ENCODE results near the gene IGFBP2. TPM values are rescaled to one million over a fixed set of nuclear protein-coding genes. Genes with fewer than 3 reads are reported as not detected.

The IGFBP2 gene
- polyA plus RNA-seq, 1 donor (not counting 4 experiments of a cell fraction or from before 2014, with no cell fraction given): 10.2 TPM

DNA sequence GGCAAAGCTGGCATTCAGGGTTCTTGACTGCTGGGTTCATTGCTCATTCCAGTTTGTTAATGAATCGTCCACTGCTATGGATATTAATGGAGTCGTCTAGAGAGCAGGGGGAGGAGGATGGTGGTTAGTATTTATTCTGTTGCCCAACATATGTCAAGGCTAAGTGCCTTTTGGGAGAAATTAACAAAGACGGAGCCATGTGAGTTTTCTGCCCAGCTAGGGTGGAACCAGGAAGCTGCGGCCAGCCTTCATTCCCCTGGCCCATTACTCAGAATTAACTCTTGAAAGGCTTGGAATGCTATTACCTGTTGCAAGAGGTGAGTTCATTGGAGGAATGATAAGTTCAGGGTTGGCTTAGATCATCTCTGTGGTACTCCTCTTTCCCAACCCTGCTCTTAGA is 19.3 kb downstream of the IGFBP2 start:
- no peaks in the 10 kb centered on the region for H3K27me3 ChIP-seq (ENCODE audit: control insufficient read depth, extremely low read depth, insufficient read depth, low read length)
- DNase-seq (ENCODE audit: low read depth, low spot score): no peak
- H3K9me3 ChIP-seq (ENCODE audit: control insufficient read depth, low read depth, low read length): no peaks in the 10 kb centered on the region
- no peaks in the 10 kb centered on the region for H3K9me1 ChIP-seq (ENCODE audit: control insufficient read depth, extremely low read depth, insufficient read depth, low read length)
- H3K79me2 ChIP-seq (ENCODE audit: control insufficient read depth, insufficient read depth, low read length): no peaks in the 10 kb centered on the region
- FAIRE-seq: no peak
- dilution Hi-C loops (cut with MboI; ENCODE audit: extremely low pct_ligation_motif_present, low sequenced_read_pairs): loop anchor here (10.0 kb wide), 1 partner anchor 138 kb away; no protein-coding TSS in a partner anchor
- TF ChIP-seq, protein P1, sequence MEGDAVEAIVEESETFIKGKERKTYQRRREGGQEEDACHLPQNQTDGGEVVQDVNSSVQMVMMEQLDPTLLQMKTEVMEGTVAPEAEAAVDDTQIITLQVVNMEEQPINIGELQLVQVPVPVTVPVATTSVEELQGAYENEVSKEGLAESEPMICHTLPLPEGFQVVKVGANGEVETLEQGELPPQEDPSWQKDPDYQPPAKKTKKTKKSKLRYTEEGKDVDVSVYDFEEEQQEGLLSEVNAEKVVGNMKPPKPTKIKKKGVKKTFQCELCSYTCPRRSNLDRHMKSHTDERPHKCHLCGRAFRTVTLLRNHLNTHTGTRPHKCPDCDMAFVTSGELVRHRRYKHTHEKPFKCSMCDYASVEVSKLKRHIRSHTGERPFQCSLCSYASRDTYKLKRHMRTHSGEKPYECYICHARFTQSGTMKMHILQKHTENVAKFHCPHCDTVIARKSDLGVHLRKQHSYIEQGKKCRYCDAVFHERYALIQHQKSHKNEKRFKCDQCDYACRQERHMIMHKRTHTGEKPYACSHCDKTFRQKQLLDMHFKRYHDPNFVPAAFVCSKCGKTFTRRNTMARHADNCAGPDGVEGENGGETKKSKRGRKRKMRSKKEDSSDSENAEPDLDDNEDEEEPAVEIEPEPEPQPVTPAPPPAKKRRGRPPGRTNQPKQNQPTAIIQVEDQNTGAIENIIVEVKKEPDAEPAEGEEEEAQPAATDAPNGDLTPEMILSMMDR (optimal IDR thresholded peaks at IDR 0.05 in 1 of 3, IDR thresholded peaks at IDR 0.05 in 1 of 3, conservative IDR thresholded peaks at IDR 0.05 in 1 of 3; ENCODE audit: extremely low read depth in 1 of 3, insufficient read depth in 2 of 3, low read length in 3 of 3): no peak
- no peak for TF ChIP-seq EZH2 (IDR thresholded peaks at IDR 0.05; ENCODE audit: low read length)
- no peaks in the 10 kb centered on the region for H4K20me1 ChIP-seq (ENCODE audit: control insufficient read depth, extremely low read depth, insufficient read depth, low read length)
- H3K4me3 ChIP-seq (ENCODE audit: control insufficient read depth in 2 of 3, extremely low read depth in 1 of 3, insufficient read depth in 2 of 3, low read depth in 1 of 3, low read length in 3 of 3): no peak overlapping the region
- no peaks in the 10 kb centered on the region for H3K4me1 ChIP-seq (ENCODE audit: control insufficient read depth, extremely low read depth, insufficient read depth, low read length)
- H3K4me2 ChIP-seq (ENCODE audit: control insufficient read depth, extremely low read depth, insufficient read depth, low read depth, low read length): no peak overlapping the region
- H3K9ac ChIP-seq (ENCODE audit: control insufficient read depth, extremely low read depth, insufficient read depth, low read length): no peak overlapping the region
- no peak overlapping the region for H2AFZ ChIP-seq (ENCODE audit: control insufficient read depth, low read length)
- no peak overlapping the region for H3K27ac ChIP-seq (ENCODE audit: control insufficient read depth, insufficient read depth, low read length)
- H3K36me3 ChIP-seq (ENCODE audit: control insufficient read depth in 2 of 2, extremely low read depth in 1 of 2, insufficient read depth in 2 of 2, low read length in 2 of 2): no peaks in the 10 kb centered on the region

GRCh38 chr2:216653093-216653799 is 20.0 kb downstream of the IGFBP2 start:
- Histone ChIP-seq H3K9me3 (ENCODE audit: control insufficient read depth, low read depth, low read length) (no peaks in the 10 kb centered on the region), H3K9me1 (ENCODE audit: control insufficient read depth, extremely low read depth, insufficient read depth, low read length) (no peaks in the 10 kb centered on the region), H3K4me1 (ENCODE audit: control insufficient read depth, extremely low read depth, insufficient read depth, low read length) (no peaks in the 10 kb centered on the region), H3K36me3 (ENCODE audit: control insufficient read depth in 2 of 2, extremely low read depth in 1 of 2, insufficient read depth in 2 of 2, low read length in 2 of 2) (no peaks in the 10 kb centered on the region), H3K27ac (ENCODE audit: control insufficient read depth, insufficient read depth, low read length) (no peak overlapping the region), H3K27me3 (ENCODE audit: control insufficient read depth, extremely low read depth, insufficient read depth, low read length) (no peaks in the 10 kb centered on the region), H3K4me2 (ENCODE audit: control insufficient read depth, extremely low read depth, insufficient read depth, low read depth, low read length) (no peak overlapping the region), H3K4me3 (ENCODE audit: control insufficient read depth in 2 of 3, extremely low read depth in 1 of 3, insufficient read depth in 2 of 3, low read depth in 1 of 3, low read length in 3 of 3) (no peak overlapping the region), H4K20me1 (ENCODE audit: control insufficient read depth, extremely low read depth, insufficient read depth, low read length) (no peaks in the 10 kb centered on the region), H3K9ac (ENCODE audit: control insufficient read depth, extremely low read depth, insufficient read depth, low read length) (no peak overlapping the region), H2AFZ (ENCODE audit: control insufficient read depth, low read length) (no peak overlapping the region), H3K79me2 (ENCODE audit: control insufficient read depth, insufficient read depth, low read length) (no peaks in the 10 kb centered on the region)
- TF ChIP-seq EZH2 (IDR thresholded peaks at IDR 0.05; ENCODE audit: low read length): no peak
- TF ChIP-seq, protein P1 (optimal IDR thresholded peaks at IDR 0.05 in 1 of 3, IDR thresholded peaks at IDR 0.05 in 1 of 3, conservative IDR thresholded peaks at IDR 0.05 in 1 of 3; ENCODE audit: extremely low read depth in 1 of 3, insufficient read depth in 2 of 3, low read length in 3 of 3): no peak
- dilution Hi-C loops (cut with MboI; ENCODE audit: extremely low pct_ligation_motif_present, low sequenced_read_pairs): loop anchor here (10.0 kb wide), 1 partner anchor 138 kb away; no protein-coding TSS in a partner anchor
- FAIRE-seq (no peak), DNase-seq (ENCODE audit: low read depth, low spot score) (no peak)

All from keratinocyte (primary cell).